Stimulated activated CD4-positive, alpha-beta T cell treated with anti-CD3 and anti-CD28 coated beads, Interleukin-2, amount 100 ng/mL, for 48 hours (primary cell): Measurements from ENCODE around the gene SMIM22.

Experiments
- DNase-seq, 2 donors: peaks; one replicate each; pipeline ENCODE4 v3.0.0-alpha.2; 2020

The SMIM22 gene

DNA sequence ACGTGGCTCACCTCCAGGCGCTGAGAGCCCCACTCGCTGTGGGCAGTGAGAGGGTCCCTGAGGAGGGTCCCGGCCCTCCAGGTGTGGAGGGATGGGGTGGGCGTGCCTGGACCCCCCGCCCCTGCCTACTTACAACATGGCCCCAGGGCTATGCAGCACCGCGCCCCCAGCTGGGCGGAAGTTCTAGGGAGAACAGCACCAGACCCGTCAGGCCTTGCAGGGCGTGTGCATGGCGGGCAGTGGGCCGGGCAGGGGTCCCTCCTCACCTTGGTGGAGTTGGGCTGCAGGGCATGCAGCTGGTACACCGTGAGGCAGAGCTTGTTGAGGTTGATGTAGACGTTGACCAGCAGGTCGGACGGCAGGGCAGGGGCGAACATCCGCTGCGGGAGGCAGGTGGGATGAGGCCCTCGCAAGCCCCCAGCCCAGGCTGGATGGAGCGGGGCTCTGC is 2.7 kb downstream of the SMIM22 start:
- DNase-seq: no peak

DNA sequence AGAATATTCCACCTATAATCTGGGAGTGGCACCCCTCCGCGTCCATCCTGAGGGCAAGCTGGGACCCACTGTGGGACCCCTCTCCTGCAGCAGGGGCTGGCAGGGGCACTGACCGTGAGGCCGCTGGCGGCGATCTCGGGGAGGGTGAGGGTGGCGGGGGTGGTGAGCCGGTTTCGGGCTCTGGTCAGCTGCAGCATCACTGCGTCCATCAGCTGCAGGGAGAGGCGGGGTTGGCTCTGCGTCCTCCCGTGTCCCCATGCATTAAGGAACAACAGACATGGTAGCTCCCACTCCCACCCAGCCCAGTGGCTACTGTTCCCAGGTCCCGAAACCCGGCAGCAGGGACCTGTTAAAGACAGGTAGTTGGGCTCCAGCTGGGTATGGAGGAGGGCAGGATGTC is 3.3 kb downstream of the SMIM22 start:
- no peak for DNase-seq

DNA sequence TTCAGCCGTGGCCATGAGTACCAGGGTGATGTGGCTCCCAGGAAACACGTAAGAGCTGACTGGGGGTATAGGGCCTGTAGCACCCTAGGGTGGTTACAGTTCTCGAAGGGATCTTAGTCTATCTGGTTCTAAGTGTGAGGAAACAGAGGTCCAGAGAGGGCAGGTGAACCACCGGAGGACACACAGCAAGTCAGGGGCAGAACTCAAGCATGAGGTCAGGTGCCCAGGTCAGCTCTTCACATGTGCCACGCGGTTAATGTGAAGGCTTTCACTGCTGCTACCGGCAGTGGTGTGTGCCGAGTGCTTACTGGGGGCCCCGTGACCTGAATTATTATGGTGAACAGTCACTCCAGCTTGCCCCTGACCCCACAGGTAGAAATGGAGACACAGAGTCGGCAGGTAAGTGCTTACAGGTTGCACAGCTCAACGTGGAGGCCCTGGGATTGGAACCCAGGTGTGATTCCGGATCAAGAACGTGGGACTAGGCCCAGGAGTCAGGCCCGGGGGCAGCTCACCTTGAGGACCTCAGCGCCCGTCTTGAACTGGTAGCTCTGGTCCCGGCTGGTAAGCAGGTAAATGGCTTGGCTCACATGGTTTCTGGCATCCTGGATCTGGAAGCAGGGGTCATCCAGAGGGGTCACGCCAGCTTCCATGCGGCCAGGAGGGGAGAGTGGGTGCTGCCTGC is 4.1 kb downstream of the SMIM22 start:
- DNase-seq: no peak

DNA sequence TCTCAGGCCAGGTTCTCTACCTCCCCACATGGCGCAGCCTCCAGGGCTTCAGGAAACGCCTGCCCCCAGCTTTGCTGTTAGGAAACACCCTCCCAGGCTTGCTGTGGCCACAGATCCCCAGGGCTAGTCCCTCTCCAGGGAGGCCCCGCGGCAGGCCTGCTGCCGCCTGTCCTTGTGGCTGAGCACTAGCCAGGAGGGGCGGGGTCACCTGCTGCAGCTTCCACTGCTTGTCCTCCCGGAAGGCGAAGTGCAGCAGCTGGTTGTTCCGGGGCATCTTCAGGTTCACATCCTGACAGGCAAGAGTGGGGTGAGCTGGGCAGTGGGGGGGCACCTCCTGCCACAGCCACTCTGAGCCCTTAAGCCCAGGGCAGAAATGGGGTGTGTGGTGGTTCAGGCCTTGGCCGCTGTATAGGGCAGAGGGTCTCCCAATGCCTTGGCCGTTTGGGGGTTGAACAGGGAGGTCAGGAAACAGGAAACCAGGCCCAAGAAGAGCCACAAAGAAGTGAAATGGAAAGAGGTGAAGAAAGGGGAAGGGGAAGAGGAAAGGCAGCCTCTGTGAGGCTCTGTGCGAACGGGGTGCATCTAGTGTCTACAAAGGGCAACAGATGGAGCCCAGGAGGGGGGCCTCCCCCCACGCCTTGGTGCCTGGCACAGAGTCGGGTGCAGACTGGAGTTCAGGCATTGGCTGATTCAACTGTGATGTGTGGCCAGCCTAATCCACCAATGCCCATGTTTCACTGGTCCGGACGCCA is 5.3 kb downstream of the SMIM22 start:
- no peak for DNase-seq

DNA sequence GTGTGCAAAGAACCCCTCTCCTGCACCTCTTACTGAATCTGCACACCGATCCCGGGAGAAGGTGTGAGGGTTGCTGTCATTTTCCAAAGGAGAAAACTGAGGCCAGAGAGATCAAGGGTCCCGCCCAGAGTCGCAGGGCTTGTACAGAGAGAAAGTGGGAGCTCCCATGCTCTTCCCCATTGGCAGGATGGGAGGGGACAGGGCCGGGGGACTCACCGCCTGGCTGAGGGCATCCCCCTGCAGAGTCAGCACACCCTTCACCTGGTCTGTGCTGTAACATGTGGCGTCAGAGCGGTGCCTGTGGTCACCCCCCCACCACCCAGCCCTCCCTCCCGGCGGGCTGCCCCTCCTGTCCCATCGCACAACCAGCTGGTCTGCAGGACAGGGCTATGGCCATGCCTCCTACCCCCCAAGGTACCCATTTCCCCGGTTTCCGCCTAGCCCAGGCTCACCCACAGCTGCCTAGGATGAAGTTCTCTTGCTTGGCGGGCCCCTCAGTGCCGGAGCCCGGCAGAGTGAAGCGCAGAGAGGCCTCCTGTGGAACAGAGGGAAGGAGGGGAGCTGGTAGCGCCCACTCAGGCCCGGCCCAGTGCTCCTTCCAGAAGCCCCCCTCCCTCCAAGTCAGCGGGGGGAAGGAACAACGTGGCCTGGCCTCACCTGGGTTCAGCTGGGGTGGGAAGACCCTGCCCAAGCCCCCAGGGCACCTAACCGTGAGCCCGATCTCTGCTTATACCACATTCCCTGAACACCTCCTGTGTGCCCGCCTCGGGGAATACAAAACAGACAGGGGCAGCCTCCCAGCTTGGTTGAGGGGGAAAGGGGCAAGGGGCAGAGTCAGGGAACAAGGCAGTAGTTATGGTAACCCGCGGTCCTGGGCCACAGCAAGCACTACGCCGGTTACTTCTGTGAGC is 6.1 kb downstream of the SMIM22 start:
- DNase-seq: no peak

DNA sequence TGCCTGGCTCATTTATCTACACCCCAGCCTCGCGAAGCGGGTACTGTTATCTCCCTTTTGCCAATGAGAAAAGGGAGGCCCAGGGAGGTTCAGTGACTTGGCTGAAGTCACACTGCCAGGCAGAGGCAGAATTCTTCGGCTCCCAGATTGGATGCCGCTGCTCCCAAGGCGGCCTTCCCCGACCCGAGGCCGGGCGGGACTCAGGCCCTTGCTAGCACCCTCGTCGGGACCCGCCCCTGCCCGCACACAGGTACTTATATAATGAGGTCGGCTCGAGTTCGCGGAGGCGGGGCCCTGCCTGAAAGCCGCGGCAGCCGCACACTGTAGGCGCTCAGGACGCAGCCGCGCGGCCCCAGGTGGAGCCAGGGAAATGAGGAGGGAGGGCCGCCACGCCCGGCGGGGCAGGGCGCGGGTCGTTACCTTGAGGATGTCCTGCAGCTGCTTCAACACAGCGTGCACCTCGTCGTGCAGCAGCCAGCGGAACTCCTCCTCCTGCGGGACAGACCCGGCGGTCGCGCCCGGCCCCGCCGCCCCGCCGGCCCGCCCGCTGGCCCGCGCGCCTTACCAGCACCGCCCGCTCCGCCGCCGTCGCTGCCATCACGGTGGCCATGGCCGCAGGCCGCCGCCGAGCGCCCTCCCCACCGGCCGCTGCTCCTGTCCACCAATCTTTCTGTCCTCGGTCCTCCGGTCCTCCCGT is 6.9 kb downstream of the SMIM22 start, which contains the start of gene ROGDI:
ROGDI (minus strand) TSS at position 672 of the 697 bp plus-strand sequence; CDS start at position 610, 62 bp downstream.
- peak; percentile 57 to 59 for DNase-seq

DNA sequence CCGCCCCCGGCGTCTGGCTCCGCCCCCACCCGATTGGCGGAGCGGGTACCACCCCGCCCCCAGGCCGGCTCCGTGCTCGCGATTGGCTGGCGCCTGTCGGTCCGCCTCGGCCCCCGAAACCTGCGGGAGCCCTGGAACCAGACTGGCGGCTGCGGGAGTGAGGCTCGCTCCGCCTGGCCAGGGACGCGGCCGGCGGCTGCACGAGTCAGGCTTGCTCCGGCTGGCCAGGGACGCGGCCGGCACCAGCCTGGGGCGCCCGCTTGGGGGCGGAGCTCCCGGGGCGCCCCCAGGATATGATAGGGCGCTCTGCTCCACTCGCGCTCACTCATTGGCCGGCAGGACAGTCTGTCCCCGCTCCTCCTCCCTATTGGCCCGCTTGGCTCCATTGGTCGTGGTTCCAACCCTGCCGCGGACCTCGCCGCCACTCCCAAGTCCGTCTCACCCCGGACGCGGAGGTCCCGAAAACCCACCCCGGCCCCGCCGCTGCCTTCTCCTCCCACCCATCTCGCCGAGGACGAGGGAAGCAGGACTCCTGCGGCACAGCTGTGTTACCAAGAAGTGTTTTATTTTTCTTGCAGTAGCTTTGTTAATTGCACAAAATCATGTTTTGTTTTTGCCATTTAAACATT is 7.6 kb downstream of the SMIM22 start:
- DNase-seq: peak; percentile 82 to 85

DNA sequence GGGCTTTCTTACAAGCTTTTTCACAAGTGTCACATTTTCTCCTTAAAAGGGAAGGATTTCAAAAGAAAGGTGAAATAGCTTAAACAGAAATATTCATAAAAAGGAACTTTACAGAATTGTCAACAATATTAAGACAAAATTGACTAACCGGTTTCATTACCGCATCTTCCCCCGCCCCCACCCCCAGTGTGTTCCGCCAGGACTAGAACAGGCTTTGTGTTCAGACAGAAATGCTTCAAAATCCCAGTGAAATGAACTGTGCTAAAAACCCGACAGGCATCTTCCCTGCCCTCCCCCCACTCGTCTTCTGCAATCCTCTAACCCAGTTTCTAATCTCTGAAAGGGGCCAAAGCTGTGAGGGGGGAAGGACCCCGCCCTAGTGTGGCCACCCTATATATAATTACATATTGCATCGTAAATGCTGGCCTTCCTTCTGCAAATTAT is 8.3 kb downstream of the SMIM22 start:
- DNase-seq: no peak

DNA sequence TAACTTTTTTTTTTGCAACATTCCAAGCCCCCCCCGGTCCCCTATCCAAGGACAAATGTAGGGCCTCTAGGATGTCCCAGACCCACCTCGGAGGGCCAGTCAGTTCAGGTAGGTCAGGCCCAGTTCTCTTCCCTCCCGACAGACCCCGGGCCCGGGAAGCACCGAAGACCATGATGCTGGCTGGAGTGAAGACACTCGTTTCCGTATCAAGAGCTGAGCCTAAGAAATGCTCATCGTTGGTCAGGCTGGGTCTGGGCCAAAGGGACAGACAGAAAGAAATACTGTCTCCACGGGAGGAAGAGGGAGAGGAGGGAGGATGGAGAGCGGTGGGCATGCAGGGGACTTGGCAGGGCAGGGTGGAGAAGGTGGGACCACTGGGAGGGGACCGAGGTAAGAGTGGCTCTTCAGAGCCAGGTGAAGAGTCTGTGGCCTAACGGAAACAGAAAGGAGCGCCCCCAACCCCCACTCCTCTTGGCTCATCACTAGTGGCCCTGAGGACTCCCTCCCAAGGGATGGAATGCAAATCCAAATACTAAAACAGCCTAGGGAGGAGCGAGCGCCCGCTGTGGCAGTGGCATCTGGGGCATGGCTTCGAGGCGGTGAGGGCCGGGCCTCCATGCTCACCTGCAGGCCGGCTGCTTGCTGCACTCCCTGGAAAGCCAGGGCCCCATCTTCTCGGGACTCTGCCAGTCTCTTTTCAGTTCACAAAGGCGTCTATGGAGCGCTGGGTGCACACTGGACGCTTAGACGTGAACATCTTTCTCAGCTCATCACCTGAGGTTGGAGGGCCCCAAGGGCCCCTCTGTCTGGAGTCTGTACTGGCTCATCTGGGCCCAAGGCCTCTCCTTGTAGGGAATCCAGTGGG is 9.0 kb downstream of the SMIM22 start:
- no peak for DNase-seq

DNA sequence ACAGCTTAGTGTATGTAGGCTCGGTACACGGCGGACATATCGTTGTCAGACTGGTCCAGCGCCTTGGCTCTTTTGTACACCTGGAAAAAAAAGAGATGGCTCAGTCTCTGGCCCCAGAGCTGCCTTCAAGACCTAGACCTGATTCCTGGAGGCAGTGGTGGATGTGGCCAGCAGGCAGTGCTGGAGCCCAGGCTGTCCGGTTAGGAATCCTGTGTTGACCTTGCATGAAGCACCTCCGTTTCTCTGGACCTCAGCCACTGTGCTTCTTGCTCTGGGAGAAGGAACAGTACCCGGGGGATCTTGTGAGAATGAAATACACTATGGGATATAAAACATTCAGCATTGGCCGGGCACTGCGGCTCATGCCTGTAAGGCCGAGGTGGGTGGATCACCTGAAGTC is 10.1 kb downstream of the SMIM22 start:
- DNase-seq: no peak

DNA sequence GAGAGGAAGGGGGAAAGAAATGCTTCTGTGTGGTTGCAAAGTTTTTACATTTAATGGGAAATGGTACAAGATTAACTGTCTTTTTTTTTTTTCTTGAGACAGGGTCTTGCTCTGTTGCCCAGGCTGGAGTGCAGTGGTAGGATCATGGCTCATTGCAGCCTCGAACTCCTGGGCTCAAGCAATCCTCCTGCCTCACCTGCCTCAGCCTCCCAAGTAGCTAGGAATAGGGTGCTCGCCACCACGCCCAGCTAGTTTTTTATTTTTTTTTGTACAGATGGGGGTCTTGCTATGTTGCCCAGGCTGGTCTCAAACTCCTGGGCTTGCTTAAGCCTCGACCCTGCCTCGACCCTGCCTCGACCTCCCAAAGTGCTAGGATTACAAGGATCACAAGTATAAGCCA is 11.1 kb downstream of the SMIM22 start:
- no peak for DNase-seq

DNA sequence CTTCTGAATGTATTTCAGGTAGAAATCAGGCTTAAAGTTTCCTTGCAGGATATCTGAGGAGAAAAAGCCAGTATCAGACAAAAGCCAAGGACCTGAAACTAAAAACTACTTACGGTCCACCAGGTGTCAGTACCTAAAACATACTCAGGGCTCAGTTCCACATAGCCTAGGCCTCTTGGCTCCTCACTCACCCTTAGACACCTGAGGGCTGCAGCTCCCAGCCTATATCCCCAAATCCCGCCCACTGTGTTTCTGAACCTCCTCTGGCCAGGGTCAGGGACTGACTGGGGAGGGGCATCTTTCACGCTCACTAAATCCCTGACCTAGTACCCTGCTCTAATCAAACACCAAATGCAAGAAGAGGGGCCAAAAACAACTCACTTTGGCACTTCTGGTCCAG is 16.1 kb downstream of the SMIM22 start:
- DNase-seq: no peak

DNA sequence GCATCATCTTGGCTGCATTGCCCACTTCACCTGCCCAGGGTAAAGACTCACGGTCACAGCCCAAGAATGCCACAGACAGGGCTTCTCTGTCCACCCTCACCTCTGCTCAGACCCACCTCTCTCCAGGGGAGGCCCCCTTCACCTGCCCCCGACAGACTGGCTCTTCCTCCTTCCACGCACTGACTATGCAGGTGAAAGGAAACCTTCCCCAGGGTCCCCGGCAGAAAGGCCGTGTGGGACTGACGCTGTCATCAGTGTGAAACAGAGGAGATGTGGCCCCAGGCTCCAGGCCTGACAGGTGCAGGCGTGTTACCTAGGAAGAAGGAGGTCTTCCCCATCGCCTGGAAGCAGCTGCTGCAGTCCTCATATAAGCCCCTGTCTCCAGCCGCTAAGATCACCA is 16.6 kb downstream of the SMIM22 start:
- DNase-seq: no peak

DNA sequence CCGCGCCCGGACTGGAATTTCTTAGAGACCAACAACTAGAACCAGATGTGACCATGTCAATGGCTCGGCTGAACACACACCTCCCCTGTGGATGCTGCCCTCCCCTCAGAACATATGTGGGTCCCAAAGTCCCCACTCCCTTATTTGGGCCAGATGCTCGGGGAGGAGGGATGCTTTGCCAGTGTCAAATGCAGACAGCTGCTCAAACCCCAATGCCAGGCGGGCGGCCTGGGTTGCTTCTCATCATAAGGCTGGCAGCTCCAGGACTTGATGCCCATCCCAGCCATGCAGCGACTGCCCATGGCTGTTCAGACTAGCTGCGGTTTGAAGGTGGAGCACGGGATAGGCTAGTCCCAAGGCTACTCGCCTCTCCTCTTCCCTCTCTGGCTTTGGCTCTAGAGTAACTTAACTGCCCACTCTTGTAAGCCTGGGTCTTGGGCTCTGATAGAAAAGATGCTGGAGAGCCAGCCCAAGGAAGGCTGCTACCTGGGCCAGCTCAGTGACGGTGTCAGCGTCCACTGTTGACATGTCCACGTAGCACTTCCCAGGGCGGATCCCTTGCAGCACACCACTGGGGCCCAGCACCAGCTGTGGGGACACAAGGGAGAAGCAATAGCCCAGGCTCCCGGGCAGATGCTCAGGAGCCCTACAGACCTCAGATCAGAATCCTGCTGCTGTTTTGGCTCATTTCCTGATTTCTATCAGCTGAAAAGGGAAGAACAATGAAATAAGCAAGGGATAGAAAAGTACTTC is 18.3 kb downstream of the SMIM22 start:
- no peak for DNase-seq

DNA sequence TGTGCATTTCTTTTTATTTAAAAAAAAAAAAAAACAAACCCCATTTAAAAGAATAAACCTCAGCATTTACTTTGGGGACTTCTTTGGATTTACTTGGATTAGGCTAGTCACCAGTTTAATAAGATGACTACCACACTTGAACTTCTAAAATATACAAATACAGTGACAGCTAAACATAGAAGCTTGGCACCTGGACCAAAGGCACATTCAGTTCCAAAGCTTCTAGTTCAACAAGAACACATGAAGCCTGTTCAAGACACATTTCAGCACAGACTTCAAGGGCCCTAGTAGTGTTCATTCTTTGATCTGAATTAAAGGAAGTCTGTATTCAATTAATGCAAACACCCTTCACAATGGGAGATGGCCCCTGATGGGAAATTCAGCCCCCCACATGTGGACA is 18.9 kb downstream of the SMIM22 start:
- DNase-seq: no peak

DNA sequence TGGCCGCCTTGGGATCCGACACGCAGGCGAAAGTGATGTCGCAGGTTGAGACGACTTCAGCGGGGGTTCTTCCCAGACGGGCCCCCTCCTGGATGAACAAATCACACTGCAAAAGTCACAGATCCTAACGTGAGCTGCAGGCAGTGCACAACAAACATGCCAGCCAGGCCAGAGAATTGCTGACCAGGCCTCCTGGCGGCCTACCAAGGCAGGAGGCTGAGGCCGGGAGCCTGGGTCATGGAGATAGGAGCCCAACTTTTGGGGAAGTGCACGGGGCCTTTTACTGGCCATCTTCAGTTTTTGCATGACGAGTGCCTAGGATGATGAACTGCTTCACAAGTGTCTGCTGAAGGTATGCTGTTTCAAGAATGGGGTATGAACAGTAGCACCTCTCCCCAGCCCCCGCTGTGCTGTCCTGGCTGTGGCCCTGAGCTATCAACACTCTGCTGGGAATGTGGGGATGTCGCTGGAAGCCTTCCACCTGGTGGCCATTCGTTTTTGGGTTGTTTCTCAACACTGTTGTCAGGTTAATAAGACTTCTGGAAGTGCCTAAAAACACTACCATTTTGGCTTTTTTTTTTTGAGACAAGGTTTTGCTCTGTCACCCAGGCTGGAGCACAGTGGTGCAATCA is 19.5 kb downstream of the SMIM22 start:
- DNase-seq: no peak

DNA sequence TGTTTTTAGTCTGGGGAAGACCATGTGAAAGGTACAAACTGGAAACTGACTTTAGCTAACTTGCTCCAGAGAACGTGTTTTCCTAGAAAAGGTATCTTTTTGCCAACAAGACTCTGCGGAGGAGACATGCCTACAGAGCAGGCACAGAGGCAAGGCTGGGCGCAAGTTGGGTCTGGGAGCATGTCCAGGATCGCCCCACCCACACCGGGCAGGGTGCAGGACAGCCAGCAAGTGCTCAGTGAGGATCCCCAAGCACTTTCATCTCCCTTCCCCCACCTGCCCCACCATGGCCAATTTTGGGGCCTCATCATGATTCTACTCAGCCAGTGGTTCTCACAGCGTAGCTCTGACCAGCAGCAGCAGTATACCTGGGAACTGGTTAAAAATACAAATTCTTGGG is 25.5 kb downstream of the SMIM22 start:
- DNase-seq: no peak

DNA sequence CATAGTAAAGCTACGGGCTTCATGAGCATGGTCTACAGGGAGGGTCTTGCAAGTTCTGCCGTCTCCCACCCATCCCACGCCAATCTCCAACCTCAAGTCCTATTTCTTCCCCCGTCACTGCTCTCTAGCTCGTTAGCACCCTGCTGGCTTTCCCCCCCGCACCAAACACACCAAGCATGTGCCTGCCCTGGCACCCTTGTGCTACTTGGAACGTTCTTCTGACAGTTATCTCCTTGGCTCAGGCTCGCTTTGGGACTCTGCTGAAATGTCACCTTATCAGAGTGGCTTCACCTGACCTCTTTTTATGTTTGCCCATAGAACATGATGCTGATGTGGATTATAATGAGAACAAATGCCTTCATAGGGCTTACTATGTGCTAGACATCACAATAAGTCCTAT is 30.0 kb downstream of the SMIM22 start:
- no peak for DNase-seq

DNA sequence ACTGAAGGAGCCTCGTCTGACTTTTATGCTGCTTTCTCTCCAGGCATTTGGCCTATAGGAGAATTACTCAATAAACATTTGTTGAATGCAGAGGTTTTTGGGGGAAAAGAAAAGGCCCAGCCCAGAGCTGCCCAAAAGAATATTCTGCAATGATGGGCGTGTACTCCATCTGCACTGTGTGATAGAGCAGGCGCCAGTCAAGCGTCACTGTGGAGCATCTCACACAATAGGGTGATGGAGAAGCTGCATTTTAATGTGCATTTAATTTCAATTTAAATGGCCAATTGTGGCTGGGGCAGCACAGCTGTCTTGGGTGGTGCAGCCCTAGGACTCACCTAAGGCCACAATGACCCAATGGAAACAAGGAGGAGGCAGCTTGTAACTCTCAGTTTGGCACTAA is 31.4 kb downstream of the SMIM22 start:
- no peak for DNase-seq

DNA sequence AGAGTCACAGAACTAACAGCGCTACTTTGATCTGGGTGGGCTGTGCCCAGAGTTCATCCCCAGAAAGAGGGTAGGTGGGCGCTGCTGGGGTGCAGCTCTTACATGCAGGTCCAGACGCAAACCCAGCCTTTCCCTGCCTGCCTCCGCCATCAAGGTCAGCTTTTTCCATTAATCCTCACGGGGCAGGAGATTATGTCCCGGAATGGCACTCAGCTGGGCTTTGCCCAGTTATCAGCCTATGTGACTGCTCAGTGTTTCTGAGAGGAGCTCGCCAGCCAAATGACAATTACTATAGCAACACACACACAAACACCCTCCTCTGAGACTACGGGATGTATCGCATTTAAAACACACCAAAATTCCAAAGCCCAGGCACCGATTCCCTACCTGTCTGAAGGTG is 31.8 kb downstream of the SMIM22 start:
- no peak for DNase-seq
